ENCODE data around the gene GLIS1.

The GLIS1 gene

DNA sequence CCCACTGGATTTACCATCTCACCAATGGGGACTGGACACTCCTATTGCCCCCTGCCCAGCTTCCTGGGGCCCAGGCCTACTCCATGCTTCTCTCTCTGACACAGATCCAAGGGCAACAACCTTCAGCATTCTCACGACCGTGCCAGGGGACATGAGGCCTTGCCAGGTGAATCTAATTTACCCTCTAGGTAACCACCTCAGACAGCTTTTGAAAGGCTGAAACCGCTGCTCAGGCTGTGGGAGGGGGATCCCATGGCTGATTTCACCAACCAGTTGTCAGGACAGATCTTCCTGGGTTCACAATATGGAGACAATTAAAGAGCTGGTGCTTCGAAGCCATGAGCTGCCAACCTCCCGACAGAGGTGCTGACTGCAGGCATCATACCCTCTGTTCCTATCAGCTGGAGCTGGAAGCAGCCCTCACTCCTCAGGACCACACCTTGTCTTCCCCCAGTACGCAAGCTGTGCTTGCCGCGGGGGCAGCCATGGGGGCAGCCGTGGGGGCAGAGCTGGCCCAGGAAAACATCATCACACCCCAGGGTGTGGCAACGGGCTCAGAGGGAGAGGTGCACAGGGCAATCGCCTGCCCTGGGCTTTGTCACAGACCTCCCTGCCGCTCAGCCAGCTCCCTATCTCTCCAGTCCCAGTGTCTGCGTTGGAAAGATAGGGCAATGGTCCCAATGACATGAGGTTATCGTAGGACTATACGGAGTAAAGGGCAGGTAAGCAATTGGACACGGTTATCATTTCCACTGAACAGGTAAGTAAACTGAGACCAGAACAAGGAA, 159.5 kb downstream of the GLIS1 start:
- no peak for DNase-seq (ENCODE audit: low read depth)

- DNase-seq (ENCODE audit: low read depth): no peak
Observed at GRCh38 chr1:53578358-53578757, 160.6 kb downstream of the GLIS1 start.

- DNase-seq (ENCODE audit: low read depth): no peak
Observed at GRCh38 chr1:53577761-53578100, 161.2 kb downstream of the GLIS1 start.

DNA sequence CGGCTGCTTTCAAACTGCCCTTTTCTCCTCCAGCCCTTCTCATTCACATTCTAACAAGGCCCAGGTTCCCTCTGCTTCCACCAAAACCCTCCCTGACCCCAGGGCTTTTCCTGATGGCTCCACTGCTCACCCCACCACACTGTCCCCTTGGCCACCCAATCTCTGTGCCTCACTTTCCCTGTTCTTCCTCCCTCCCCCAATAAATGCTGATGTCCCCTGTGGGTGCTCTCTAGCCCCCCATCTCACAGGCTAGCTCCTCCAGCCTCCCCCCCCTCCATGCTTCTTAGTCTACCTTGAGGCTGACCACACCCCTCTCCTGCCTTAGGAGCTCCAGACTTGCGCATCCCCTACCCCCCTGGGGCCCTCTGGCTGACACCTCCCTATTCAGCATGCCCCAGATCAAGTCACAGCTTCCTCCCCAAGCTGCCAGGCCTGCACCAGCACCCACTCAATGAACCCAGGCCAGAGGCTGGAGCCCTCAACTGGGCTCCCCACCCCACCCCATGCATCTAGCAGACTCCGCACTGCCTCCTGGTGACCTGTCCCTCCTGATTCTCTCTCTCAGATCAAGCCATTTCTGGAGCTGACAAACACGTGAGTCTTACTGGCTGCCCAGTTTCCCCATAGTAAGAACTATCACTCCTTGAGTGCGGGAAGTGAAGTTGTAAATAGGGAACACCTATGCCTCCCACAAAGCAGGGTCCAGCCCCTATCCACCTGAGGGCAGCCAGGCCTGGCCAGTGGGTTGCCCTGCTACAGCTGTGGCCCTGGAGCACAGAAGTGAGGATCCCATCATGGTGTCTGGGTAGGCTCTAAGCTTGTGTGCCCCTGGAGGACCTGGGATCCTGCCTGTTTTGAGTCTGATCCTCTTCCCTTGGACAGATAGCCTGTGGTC, 161.9 kb downstream of the GLIS1 start:
- DNase-seq (ENCODE audit: low read depth): no peak

DNA sequence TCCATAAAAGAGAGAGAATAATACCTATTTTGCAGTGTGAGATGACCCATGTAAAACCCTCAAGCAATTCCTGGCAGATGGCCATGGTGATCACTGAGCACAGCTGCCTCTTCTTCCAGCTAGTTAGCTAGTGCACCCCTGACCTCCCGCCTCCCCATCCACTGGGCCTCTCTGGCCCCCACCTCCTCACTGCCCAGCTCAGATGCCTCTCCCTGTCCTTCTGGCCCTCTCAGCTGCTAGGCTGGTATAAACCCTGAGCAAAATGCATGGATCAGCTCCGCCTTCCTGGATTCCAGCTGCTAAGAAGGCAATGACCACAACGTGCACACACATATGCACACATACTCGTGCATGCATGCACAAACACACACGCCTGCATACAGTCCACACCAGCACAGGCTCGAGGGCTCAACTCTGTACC, 162.6 kb downstream of the GLIS1 start:
- DNase-seq (ENCODE audit: low read depth): no peak

GRCh38 chr1:53575955-53576320, 163.0 kb downstream of the GLIS1 start:
- no peak for DNase-seq (ENCODE audit: low read depth)

- DNase-seq (ENCODE audit: low read depth): no peak
Observed at GRCh38 chr1:53575141-53575954, 163.6 kb downstream of the GLIS1 start.

DNA sequence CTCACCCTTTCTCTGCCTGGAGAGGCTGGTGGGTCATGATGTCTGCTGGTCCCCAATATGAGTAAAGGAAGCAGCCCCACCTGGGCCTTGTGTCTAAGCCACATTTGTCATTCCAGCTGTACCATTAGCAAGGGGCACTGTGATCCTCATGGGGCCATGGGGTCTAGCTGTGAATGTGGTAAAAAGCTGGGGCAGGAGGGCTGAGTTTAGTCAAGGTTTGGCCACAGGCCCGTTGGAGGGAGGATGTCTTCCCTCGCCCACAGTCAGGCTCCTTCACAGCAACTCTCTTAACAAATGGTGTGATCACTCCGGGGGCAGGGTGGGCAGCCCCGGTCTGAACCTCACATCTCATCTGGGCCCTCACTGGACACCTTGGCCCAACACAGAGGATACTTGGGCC, 164.3 kb downstream of the GLIS1 start:
- no peak for DNase-seq (ENCODE audit: low read depth)

- DNase-seq (ENCODE audit: low read depth): no peak
Observed at GRCh38 chr1:53573931-53574330, 165.0 kb downstream of the GLIS1 start.

DNA sequence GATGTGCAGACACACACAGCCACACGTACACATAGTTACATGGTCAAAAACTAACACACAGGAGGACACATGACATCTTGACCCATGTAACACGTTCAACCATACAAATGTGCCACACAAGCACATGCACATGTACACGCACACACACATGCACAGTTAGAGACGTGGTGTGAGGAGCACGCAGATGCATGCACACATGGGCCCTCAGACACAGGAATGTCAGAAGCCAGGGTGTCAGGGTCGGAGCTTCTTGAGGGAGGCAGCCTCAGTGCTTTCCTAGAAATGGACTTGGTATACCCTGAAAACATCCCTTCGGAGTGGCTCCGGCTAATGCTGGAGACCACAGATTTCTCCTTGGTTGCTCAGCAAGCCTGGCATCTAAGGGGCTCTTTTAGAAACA, 165.4 kb downstream of the GLIS1 start:
- DNase-seq (ENCODE audit: low read depth): no peak

- no peak for DNase-seq (ENCODE audit: low read depth)
Observed at GRCh38 chr1:53572815-53573173, 166.2 kb downstream of the GLIS1 start.

GRCh38 chr1:53572065-53572814, 166.7 kb downstream of the GLIS1 start:
- no peak for DNase-seq (ENCODE audit: low read depth)

GRCh38 chr1:53568540-53568939, 170.4 kb downstream of the GLIS1 start:
- no peak for DNase-seq (ENCODE audit: low read depth)

DNA sequence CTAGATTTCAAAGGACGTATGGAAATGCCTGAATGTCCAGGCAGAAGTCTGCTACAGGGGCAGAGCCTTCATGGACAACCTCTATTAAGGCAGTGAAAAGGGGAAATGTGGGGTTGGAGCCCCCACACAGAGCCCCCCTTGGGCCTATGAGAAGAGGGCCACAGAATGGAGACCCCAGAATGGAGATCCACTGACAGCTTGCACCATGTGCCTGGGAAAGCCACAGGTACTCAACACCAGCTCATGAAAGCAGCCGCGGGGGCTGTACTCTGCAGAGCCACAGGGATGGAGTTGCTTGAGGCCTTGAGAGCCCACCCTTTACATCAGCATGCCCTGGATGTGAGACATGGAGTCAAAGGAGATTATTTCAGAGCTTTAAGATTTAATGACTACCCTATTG, 171.1 kb downstream of the GLIS1 start:
- no peak for DNase-seq (ENCODE audit: low read depth)

DNA sequence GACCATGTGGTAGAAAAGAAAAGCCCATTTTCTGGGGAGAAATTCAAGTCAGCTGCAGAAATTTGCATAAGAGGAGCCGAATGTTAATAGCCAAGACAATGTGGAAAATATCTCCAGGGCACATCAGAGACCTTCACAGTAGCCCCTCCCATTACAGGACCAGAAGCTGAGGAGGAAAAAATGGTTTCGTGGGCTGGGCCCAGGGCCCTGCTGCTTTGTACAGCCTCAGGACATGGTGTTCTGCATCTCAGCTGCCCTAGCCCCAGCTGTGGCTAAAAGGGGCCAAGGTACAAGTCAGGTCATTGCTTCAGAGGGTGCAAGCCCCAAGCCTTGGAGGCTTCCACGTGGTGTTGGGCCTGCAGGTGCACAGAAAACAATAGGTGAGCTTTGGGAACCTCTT, 171.5 kb downstream of the GLIS1 start:
- no peak for DNase-seq (ENCODE audit: low read depth)

DNA sequence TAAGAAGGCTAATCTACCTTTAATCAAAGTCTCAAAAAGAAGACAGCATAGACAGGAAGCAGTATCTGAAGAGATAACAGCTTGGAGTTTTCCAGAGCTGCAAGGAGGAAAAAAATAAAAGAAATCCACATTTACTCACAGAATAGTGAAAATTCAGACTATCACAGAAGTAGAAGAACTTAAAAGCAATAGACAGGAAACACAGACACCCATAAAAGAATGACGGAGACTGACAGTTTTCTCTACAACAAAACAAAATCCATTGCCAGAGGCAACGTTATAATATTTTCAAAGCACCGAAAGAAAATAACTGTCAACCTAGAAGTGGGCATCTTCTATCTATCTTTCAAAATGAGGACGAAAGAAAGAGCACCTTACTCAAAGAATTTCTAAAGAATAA, 175.4 kb downstream of the GLIS1 start:
- no peak for DNase-seq (ENCODE audit: low read depth)

- no peak for DNase-seq (ENCODE audit: low read depth)
Observed at GRCh38 chr1:53562981-53563379, 176.0 kb downstream of the GLIS1 start.

DNA sequence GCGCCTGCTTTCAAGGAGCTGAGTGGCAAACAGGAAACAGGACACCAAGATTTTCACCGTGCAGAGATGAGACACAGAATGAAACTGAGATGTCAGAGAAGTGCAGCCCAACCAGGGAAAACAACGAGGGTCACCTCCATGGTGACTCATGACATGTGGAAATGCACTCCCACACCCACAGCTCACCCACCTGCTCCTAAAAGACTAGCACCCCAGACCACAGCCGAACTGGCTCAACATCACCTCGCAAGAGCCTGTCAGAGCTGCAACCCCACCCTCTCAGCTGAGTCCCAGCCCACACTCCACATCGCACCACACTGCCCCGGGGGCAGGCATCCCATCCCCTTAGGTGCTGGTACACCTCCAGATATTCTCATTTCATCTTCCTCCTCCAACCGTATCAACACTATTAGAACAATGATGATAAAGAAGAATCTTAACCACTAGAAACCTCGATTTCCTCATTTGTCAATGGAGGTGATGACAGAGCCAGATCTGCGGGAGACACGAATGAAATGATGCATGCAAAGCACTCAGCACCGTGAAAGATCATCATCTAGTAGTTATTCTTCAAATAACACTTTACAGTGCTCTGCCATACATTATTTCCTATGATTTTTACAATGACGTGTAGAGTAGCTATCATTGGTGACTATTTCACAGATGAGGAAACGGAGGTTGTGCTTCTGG, 176.5 kb downstream of the GLIS1 start:
- no peak for DNase-seq (ENCODE audit: low read depth)

DNA sequence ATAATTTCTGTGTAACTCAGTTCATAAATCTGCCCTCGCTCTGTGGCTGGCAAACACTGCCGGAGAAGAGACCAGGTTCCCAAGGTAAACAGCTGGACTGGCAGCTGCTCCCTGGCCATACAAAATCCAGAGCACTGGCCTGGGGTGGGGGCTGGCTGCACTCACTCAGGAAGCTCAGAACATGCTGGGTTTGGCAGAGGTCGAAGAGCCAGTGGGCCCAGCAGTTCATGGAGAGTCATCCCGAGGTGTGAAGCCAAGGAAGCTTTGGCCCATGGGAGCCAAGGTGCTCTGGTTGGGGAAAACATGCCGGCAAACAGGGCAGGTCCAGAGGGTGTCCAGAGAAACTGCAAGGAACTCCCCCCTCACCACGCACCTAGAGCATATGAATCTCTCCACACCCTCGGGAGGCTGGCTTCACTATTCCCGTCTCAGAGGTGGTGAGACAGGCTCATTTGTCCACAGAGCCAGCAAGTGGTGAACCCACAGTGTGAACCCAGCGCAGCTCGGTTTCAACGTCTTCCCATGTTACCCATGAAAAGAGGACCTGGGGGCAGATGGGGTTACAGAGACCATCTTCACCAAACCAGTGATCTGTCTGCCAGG, 177.4 kb downstream of the GLIS1 start:
- DNase-seq (ENCODE audit: low read depth): no peak

DNA sequence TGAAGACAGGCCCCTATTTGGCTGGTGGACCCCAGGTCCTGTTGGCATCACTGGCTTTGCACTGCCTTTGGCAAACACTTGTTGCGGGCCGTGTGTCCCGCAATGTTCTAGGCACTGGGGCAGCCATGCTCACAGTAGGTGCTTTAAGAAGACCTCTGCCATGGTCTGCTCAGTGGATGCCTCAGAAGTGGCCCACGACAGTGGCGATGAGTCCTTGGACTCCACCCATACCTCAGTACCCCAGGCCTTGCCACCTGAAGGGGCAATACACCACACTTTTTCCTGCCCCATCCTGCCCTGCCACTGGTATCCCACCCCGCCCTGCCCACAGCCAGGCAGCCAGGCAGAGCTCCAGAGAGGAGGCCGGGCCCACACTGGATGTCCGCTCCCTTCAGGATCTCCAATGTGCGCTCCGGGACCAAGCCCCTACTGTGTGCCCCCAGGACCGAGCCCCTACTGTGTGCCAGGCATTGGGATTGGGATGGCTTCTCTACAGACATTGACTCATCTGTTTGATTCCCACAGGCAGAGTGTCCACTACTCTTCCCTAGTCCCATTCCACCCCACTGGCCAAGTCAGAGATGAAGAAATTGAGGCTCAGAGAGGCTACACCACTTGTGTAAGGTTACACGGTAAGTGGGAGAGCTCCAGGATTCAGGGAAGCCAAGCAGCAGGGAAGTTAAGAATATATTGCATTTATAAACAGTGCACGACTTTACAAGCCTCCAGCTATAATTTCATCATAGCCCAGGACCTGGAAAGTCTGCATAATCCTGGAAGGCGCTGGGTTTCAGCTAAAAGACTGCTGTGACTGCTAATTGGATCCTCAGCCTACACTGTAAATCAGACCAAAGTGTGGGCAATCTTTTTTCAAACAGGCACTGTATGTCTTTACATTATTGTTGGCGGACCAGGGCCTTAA, 178.1 kb downstream of the GLIS1 start:
- DNase-seq (ENCODE audit: low read depth): no peak

Data from stimulated activated CD4-positive, alpha-beta T cell treated with anti-CD3 and anti-CD28 coated beads, Interleukin-2, amount 100 ng/mL, for 4 hours (primary cell).